ENCODE results near the gene MRPS18C. TPM values are rescaled to one million over a fixed set of nuclear protein-coding genes. Genes with fewer than 3 reads are reported as not detected.

Gene MRPS18C
- total RNA-seq, 1 donor from 2014 or later, result 25.6 TPM

DNA sequence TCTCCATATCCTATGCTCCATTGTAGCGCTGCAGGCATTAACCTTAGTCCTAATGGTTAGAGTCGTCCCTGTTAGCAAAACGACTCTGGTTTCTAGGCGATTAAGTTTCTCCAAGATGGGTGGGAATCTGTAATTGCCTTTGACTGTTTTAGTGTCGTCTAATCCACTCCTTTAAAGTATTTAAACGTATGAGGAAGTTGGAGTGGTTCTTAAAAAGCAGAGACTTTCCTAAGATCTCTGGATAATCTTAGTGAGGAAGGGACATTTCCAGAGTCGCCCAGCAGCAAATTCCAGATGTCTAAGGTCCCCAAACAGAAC, 285 bp downstream of the MRPS18C start:
- peaks cover 6% of the 10 kb centered on the region for H3K36me3 Mint-ChIP-seq
- peak overlapping the region; percentile 92 for H2AFZ ChIP-seq (replicated peaks)
- H3K4me2 ChIP-seq, result peak overlapping the region; percentile 90
- H3K4me1 ChIP-seq, result peaks cover 5% of the 10 kb centered on the region
- no peaks in the 10 kb centered on the region for H4K20me1 ChIP-seq (ENCODE audit: low read depth)
- peak overlapping the region; percentile 8 for H3K27ac ChIP-seq
- peak overlapping the region; percentile 98 for H3K27ac Mint-ChIP-seq
- no peaks in the 10 kb centered on the region for H3K27me3 ChIP-seq
- no peaks in the 10 kb centered on the region for H3F3A ChIP-seq (ENCODE audit: low read depth)
- H3K9me3 Mint-ChIP-seq, result no peaks in the 10 kb centered on the region
- no peaks in the 10 kb centered on the region for H3K9me3 ChIP-seq (ENCODE audit: low read depth)
- no peak for TF ChIP-seq EZH2 (IDR thresholded peaks at IDR 0.05)
- no peak for TF ChIP-seq EZH2phosphoT487 (IDR thresholded peaks at IDR 0.05)
- TF ChIP-seq, protein P1, sequence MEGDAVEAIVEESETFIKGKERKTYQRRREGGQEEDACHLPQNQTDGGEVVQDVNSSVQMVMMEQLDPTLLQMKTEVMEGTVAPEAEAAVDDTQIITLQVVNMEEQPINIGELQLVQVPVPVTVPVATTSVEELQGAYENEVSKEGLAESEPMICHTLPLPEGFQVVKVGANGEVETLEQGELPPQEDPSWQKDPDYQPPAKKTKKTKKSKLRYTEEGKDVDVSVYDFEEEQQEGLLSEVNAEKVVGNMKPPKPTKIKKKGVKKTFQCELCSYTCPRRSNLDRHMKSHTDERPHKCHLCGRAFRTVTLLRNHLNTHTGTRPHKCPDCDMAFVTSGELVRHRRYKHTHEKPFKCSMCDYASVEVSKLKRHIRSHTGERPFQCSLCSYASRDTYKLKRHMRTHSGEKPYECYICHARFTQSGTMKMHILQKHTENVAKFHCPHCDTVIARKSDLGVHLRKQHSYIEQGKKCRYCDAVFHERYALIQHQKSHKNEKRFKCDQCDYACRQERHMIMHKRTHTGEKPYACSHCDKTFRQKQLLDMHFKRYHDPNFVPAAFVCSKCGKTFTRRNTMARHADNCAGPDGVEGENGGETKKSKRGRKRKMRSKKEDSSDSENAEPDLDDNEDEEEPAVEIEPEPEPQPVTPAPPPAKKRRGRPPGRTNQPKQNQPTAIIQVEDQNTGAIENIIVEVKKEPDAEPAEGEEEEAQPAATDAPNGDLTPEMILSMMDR (IDR thresholded peaks at IDR 0.05), result no peak
- H3K4me3 ChIP-seq, result peak overlapping the region; percentile 75
- H3K36me3 ChIP-seq, result peaks cover 11% of the 10 kb centered on the region
- H3K79me2 ChIP-seq (ENCODE audit: low read depth), result peaks cover 49% of the 10 kb centered on the region
- peak overlapping the region; percentile 92 for H3K9ac ChIP-seq
- no peak for DNase-seq (ENCODE audit: low spot score)
- H3K4me3 Mint-ChIP-seq, result peak overlapping the region; percentile 99
- peaks cover 6% of the 10 kb centered on the region for H3K27me3 Mint-ChIP-seq (ENCODE audit: insufficient read depth, low read depth)
- H3K4me1 Mint-ChIP-seq, result peaks cover 17% of the 10 kb centered on the region

DNA sequence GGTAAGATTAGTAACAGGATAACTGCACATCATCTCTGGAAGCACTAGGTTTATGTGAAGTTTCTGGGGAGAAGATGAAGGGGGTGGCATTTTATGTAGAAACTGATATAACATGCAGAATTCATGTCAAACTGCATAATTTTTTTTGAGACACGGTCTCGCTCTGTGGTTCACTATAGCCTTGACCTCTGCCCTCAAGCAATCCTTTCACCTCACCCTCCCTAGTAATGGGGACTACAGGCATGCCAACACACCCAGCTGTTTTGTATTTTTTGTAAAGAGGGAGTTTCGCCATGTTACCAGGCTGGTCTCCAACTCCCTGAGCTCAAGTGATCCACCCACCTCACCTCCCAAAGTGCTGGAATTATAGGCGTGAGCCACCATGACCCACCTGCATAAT, 17.6 kb downstream of the MRPS18C start:
- no peak overlapping the region for H3K4me3 Mint-ChIP-seq
- H3K36me3 ChIP-seq, result no peaks in the 10 kb centered on the region
- no peak overlapping the region for H3K27ac Mint-ChIP-seq

DNA sequence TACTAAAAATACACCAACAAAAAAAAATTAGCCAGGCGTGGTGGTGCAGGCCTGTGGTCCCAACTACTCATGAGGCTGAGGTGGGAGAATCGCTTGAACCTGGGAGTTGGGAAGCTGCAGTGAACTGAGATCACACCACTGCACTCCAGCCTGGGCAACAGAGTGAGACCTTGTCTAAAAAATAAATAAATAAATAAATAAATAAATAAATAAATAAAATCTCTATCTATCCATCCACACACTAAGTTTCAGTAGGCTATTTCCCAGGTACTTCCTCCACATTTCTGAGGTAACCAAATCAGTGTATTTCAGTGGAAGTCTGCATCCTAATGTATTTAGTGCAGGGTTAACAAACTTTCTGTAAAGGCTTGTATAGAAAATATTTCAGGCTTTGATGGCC, 18.1 kb downstream of the MRPS18C start:
- Histone ChIP-seq H3K4me2 (no peak overlapping the region), H3K79me2 (ENCODE audit: low read depth) (no peaks in the 10 kb centered on the region), H3K36me3 (no peaks in the 10 kb centered on the region), H3K27me3 (no peaks in the 10 kb centered on the region), H2AFZ (replicated peaks) (no peak overlapping the region), H3K9ac (no peak overlapping the region), H3K27ac (no peak overlapping the region), H4K20me1 (ENCODE audit: low read depth) (no peaks in the 10 kb centered on the region), H3K4me3 (no peak overlapping the region), H3K4me1 (no peaks in the 10 kb centered on the region), H3F3A (ENCODE audit: low read depth) (no peaks in the 10 kb centered on the region), H3K9me3 (ENCODE audit: low read depth) (no peaks in the 10 kb centered on the region)
- Mint-ChIP-seq H3K27ac (no peak overlapping the region), H3K27me3 (ENCODE audit: insufficient read depth, low read depth) (peaks cover 2% of the 10 kb centered on the region), H3K4me1 (no peaks in the 10 kb centered on the region), H3K36me3 (no peaks in the 10 kb centered on the region), H3K4me3 (no peak overlapping the region), H3K9me3 (no peaks in the 10 kb centered on the region)
- TF ChIP-seq, protein P1 (IDR thresholded peaks at IDR 0.05), result no peak
- no peak for TF ChIP-seq EZH2 (IDR thresholded peaks at IDR 0.05)
- TF ChIP-seq EZH2phosphoT487 (IDR thresholded peaks at IDR 0.05), result no peak
- no peak for DNase-seq (ENCODE audit: low spot score)

More for the DNA sequence above, 17.6 kb downstream of the MRPS18C start:
- H3K79me2 ChIP-seq (ENCODE audit: low read depth), result no peaks in the 10 kb centered on the region
- no peak for TF ChIP-seq EZH2phosphoT487 (IDR thresholded peaks at IDR 0.05)
- TF ChIP-seq EZH2 (IDR thresholded peaks at IDR 0.05), result no peak
- no peaks in the 10 kb centered on the region for H3K4me1 ChIP-seq
- H2AFZ ChIP-seq (replicated peaks), result no peak overlapping the region
- Mint-ChIP-seq H3K9me3 (no peaks in the 10 kb centered on the region), H3K4me1 (no peaks in the 10 kb centered on the region), H3K27me3 (ENCODE audit: insufficient read depth, low read depth) (peaks cover 2% of the 10 kb centered on the region), H3K36me3 (no peaks in the 10 kb centered on the region)
- no peak overlapping the region for H3K27ac ChIP-seq
- no peaks in the 10 kb centered on the region for H3F3A ChIP-seq (ENCODE audit: low read depth)
- H3K4me2 ChIP-seq, result no peak overlapping the region
- DNase-seq (ENCODE audit: low spot score), result no peak
- H3K4me3 ChIP-seq, result no peak overlapping the region
- H3K9me3 ChIP-seq (ENCODE audit: low read depth), result no peaks in the 10 kb centered on the region
- no peaks in the 10 kb centered on the region for H3K27me3 ChIP-seq
- peak overlapping the region; percentile 34 for H3K9ac ChIP-seq
- H4K20me1 ChIP-seq (ENCODE audit: low read depth), result no peaks in the 10 kb centered on the region

DNA sequence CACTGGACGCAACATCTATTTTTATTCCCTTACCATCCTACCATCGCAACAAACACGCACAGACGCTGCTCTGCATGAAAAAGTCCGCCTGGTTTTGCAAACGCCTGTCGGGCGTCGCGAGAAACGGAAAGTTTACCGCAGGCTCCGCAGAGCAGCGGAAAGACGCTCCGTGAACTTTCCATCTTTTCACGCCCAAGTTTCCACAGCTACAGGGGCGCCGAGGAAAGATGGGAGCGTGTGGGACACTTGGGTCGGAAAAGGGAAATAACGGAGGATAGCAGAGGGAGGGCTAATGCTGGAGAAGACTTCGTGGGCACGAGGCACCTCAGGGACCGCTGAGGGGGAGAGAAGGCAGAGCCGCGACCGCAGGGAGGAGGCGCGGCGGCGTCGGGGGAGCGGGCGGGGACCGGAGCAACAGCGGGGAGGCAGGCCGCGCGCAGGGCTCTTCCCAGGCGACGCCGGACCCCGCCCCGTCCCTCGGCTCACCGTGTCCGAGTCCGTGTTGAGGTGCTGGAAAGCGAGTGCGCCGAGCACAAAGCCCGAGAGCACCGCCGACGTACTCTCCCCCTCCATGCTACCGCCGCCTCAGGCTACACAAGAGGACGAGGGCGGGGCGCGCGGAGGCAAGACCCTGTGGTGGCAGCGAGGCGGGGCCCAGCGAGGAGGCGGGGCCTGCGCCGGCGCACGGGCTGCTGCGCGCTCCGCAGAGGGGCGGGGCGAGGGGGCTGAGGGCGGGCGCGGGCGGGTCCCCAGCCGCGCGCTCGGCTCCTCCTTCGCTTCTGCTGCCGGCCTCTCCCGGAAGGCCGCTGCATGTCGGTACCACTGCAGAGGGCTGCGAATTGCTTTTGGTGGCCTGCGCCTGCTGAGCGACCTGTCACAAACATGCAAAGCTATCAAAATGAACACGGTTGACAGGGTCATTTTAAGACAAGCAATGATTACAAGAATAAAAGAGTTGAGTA, 28.9 kb downstream of the MRPS18C start, which contains the start of gene ABRAXAS1:
Gene ABRAXAS1 (minus strand): TSS at position 601 of the 962 bp plus-strand sequence. CDS start 28 bp downstream, at position 573.
- Histone ChIP-seq H3K4me2 (peak within 1 kb of the TSS; percentile 81), H4K20me1 (ENCODE audit: low read depth) (no peaks in the 10 kb centered on the region), H3K36me3 (peaks cover 3% of the 10 kb centered on the region), H3K9me3 (ENCODE audit: low read depth) (no peaks in the 10 kb centered on the region), H3K9ac (peak within 1 kb of the TSS; percentile 53), H3F3A (ENCODE audit: low read depth) (peaks cover 10% of the 10 kb centered on the region), H3K27me3 (peaks cover 8% of the 10 kb centered on the region), H3K27ac (peak within 1 kb of the TSS; percentile 86), H3K4me3 (peak within 1 kb of the TSS; percentile 67), H3K4me1 (peaks cover 20% of the 10 kb centered on the region), H2AFZ (replicated peaks) (peak within 1 kb of the TSS; percentile 97), H3K79me2 (ENCODE audit: low read depth) (peaks cover 12% of the 10 kb centered on the region)
- Mint-ChIP-seq H3K4me1 (peaks cover 22% of the 10 kb centered on the region), H3K9me3 (no peaks in the 10 kb centered on the region), H3K27ac (peak within 1 kb of the TSS; percentile 70), H3K27me3 (ENCODE audit: insufficient read depth, low read depth) (peaks cover 4% of the 10 kb centered on the region), H3K36me3 (no peaks in the 10 kb centered on the region), H3K4me3 (peak within 1 kb of the TSS; percentile 96)
- peak; percentile 99 for DNase-seq (ENCODE audit: low spot score)
- TF ChIP-seq, protein P1 (IDR thresholded peaks at IDR 0.05), result no peak
- TF ChIP-seq EZH2phosphoT487 (IDR thresholded peaks at IDR 0.05) (no peak), EZH2 (IDR thresholded peaks at IDR 0.05) (peak; percentile 61)
